HepG2 (cell line): ENCODE data around the gene GLOD4. TPM values are rescaled to one million over a fixed set of nuclear protein-coding genes. Genes with fewer than 3 reads are reported as not detected.

Experiments used
- ADNP ChIP-seq: sonication (generic); formaldehyde crosslinking; IDR thresholded peaks from 2 replicates; pipeline ENCODE4 v1.4.0; 2020; ENCODE audit warnings: missing genetic modification reagents
- CREB1 ChIP-seq, 2 experiments: fragments of 450-650 bp in 1 of 2; IDR thresholded peaks; 2 replicates each; pipeline ENCODE4 v1.6.1; 2016 to 2017; ENCODE audit warnings: control low read depth in 1 of 2, mild to moderate bottlenecking in 1 of 2, missing compliant biosample characterization in 1 of 2, missing genetic modification characterization in 1 of 2
- ERF ChIP-seq: IDR thresholded peaks from 2 replicates; pipeline ENCODE4 v1.6.1; 2018; ENCODE audit warnings: missing biosample characterization, missing genetic modification reagents
- HMG20A ChIP-seq: IDR thresholded peaks from 2 replicates; pipeline ENCODE4 v1.6.1; 2016; ENCODE audit warnings: borderline replicate concordance
- HNF4G ChIP-seq, 2 experiments: sonication (generic) in 1 of 2; formaldehyde crosslinking in 1 of 2; IDR thresholded peaks; 2 replicates each; pipeline versions ENCODE4 v1.4.0 to v1.6.1; 2011 to 2020; ENCODE audit warnings: borderline replicate concordance in 2 of 2, low read depth in 2 of 2, mild to moderate bottlenecking in 2 of 2, low read length in 1 of 2, missing genetic modification reagents in 1 of 2, moderate library complexity in 1 of 2
- IKZF4 ChIP-seq: sonication (generic); formaldehyde crosslinking; IDR thresholded peaks from 2 replicates; pipeline ENCODE4 v1.5.1; 2020; ENCODE audit warnings: borderline replicate concordance, mild to moderate bottlenecking, low read depth, missing genetic modification reagents; ENCODE audit errors: not compliant biosample characterization
- IRX3 ChIP-seq: sonication (generic); formaldehyde crosslinking; IDR thresholded peaks from 2 replicates; pipeline ENCODE4 v1.8.1; 2023; ENCODE audit warnings: mild to moderate bottlenecking, low read depth, missing genetic modification reagents, borderline replicate concordance
- KDM2A ChIP-seq: sonication (generic); formaldehyde crosslinking; IDR thresholded peaks from 2 replicates; pipeline ENCODE4 v1.4.0; 2020; ENCODE audit warnings: low read depth, missing genetic modification reagents, borderline replicate concordance
- NAIF1 ChIP-seq: sonication (generic); formaldehyde crosslinking; IDR thresholded peaks from 2 replicates; pipeline ENCODE4 v1.5.0; 2020; ENCODE audit warnings: mild to moderate bottlenecking, missing genetic modification reagents, borderline replicate concordance
- NR2F1 ChIP-seq, 2 experiments: fragments of 450-650 bp in 1 of 2; formaldehyde crosslinking in 1 of 2; IDR thresholded peaks; 2 replicates each; pipeline versions ENCODE4 v1.5.0 to v1.6.1; 2016 to 2020; ENCODE audit warnings: mild to moderate bottlenecking in 1 of 2, missing compliant biosample characterization in 1 of 2, missing genetic modification reagents in 1 of 2, moderate library complexity in 1 of 2
- ONECUT2 ChIP-seq: sonication (generic); formaldehyde crosslinking; IDR thresholded peaks from 2 replicates; pipeline ENCODE4 v1.4.0; 2020; ENCODE audit warnings: missing genetic modification reagents
- PHB2 ChIP-seq: fragments of 450-650 bp; IDR thresholded peaks from 2 replicates; pipeline ENCODE4 v1.6.1; 2018; ENCODE audit not compliant: partially characterized antibody
- POLR2A ChIP-seq, 2 experiments: IDR thresholded peaks; 2 replicates each; pipeline ENCODE4 v1.6.1; 2011; ENCODE audit warnings: low read depth in 2 of 2, low read length in 2 of 2, mild to moderate bottlenecking in 1 of 2, moderate library complexity in 1 of 2; ENCODE audit not compliant: insufficient read depth in 1 of 2
- SMARCE1 ChIP-seq: fragments of 450-650 bp; IDR thresholded peaks from 2 replicates; pipeline ENCODE4 v1.6.1; 2017; ENCODE audit warnings: borderline replicate concordance
- TMF1 ChIP-seq: sonication (generic); formaldehyde crosslinking; IDR thresholded peaks from 2 replicates; pipeline ENCODE4 v1.8.1; 2022; ENCODE audit warnings: low read depth, missing genetic modification reagents
- U2AF1 ChIP-seq: fragments of 200-400 bp; formaldehyde crosslinking; optimal IDR thresholded peaks from 2 replicates; pipeline ENCODE3; 2017; ENCODE audit warnings: mild to moderate bottlenecking, low read depth, low read length
- ZBTB8A ChIP-seq: sonication (generic); formaldehyde crosslinking; IDR thresholded peaks from 2 replicates; pipeline ENCODE4 v1.4.0; 2020; ENCODE audit warnings: mild to moderate bottlenecking, low read depth, missing genetic modification reagents, borderline replicate concordance
- ZFP41 ChIP-seq: sonication (generic); formaldehyde crosslinking; IDR thresholded peaks from 2 replicates; pipeline ENCODE4 v1.4.0; 2020; ENCODE audit warnings: mild to moderate bottlenecking, missing genetic modification reagents, borderline replicate concordance
- ZMYM4 ChIP-seq: sonication (generic); formaldehyde crosslinking; IDR thresholded peaks from 2 replicates; pipeline ENCODE4 v1.8.1; 2023; ENCODE audit warnings: mild to moderate bottlenecking, missing genetic modification reagents
- ZNF335 ChIP-seq: sonication (generic); formaldehyde crosslinking; IDR thresholded peaks from 2 replicates; pipeline ENCODE4 v1.4.0; 2020; ENCODE audit warnings: missing genetic modification reagents
- ZNF382 ChIP-seq: sonication (generic); formaldehyde crosslinking; IDR thresholded peaks from 2 replicates; pipeline ENCODE4 v1.5.0; 2020; ENCODE audit warnings: missing genetic modification reagents, mild to moderate bottlenecking, borderline replicate concordance
- ZNF703 ChIP-seq: sonication (generic); formaldehyde crosslinking; IDR thresholded peaks from 2 replicates; pipeline ENCODE4 v1.5.1; 2020; ENCODE audit warnings: missing genetic modification reagents, mild to moderate bottlenecking, moderate library complexity, borderline replicate concordance
- polyA plus RNA-seq, 8 experiments: library from polyadenylated mRNA; depleted of rRNA in 3 of 8; stranded (reverse) in 7 of 8; unstranded in 1 of 8; fragments of >200 nt; fragmentation: Illumina TruSeq in 4 of 8; extraction: Trizol in 4 of 8; gene quantifications; 2 replicates each; pipeline versions ENCODE4 v1.2.1 to v1.2.3, GENCODE V29; 2011 to 2016; ENCODE audit warnings: low read depth in 4 of 8, missing spikeins in 1 of 8, mixed read lengths in 1 of 8; ENCODE audit not compliant: insufficient read depth in 1 of 8
- total RNA-seq, 5 experiments: library from RNA; depleted of rRNA; stranded (reverse); fragments of >200 nt; fragmentation: Illumina TruSeq; extraction: Trizol; gene quantifications; 2 replicates each; pipeline ENCODE4 v1.2.3, GENCODE V29; 2016; ENCODE audit warnings: low read depth in 1 of 5
- TF ChIP-seq, protein P1 (sequence below): sonication (generic); formaldehyde crosslinking; IDR thresholded peaks from 2 replicates; pipeline ENCODE4 v1.8.1; 2023; ENCODE audit warnings: mild to moderate bottlenecking, missing genetic modification reagents
- TF ChIP-seq, protein P2 (sequence below): sonication (generic); formaldehyde crosslinking; IDR thresholded peaks from 2 replicates; pipeline ENCODE4 v1.4.0; 2020; ENCODE audit warnings: missing genetic modification reagents, borderline replicate concordance
- TF ChIP-seq, protein P3 (sequence below): sonication (generic); formaldehyde crosslinking; IDR thresholded peaks from 2 replicates; pipeline ENCODE4 v1.8.1; 2022; ENCODE audit warnings: mild to moderate bottlenecking, missing genetic modification reagents

GLOD4 gene
- total and polyA plus RNA-seq, 2 of the 13 experiments (the other 11 are each of a cell fraction or from before 2014, with no cell fraction given) = 53.7 to 87.8 TPM

DNA sequence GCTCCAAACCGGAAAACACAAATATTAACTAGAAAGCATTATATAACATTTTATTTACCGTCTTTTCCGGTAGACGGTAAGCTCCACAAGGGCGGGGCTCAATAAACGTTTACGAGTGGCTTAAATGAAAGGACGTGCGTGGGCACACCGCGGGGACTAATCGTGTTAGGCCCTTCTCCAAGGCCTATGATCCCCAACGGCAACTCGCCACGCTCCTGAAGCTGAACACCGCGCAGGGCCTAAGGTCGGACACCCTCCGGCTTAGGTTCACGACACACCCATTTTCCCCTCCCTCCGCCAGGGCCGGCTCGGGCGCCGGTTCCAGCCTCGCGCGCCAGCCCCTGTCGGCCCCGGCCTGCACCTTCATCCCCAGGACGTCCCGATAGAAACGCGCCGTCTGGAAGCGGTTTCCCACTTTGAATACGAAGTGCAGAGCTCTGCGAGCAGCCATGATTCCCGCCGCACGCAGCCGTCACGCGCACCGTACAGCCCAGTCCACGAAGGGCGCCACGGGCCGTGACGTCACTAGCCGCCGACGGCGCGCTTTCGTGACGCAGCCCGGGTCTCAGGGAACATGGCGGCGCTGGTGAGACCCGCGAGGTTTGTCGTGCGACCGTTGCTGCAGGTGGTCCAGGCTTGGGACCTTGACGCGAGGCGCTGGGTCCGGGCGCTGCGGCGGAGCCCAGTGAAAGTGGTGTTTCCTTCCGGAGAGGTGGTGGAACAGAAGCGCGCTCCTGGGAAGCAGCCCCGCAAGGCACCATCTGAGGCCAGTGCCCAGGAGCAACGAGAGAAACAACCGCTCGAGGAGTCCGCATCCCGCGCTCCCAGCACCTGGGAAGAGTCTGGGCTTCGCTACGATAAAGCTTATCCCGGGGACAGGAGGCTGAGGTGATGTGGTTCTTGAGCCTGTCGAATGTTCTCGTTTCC lies at the start of gene GLOD4, which contains the start of gene MRM3 (continued):
- TF ChIP-seq TMF1 (CRISPR knock-in tag) = 0 out of 2 replicates have a peak, but pooled peaks have one; percentile 45
- no peak for TF ChIP-seq ZNF382 (CRISPR knock-in tag)
- TF ChIP-seq ZFP41 (CRISPR knock-in tag) = no peak
- TF ChIP-seq IKZF4 (CRISPR knock-in tag) = peak; percentile 65
- no peak for TF ChIP-seq U2AF1
- TF ChIP-seq, protein P1, sequence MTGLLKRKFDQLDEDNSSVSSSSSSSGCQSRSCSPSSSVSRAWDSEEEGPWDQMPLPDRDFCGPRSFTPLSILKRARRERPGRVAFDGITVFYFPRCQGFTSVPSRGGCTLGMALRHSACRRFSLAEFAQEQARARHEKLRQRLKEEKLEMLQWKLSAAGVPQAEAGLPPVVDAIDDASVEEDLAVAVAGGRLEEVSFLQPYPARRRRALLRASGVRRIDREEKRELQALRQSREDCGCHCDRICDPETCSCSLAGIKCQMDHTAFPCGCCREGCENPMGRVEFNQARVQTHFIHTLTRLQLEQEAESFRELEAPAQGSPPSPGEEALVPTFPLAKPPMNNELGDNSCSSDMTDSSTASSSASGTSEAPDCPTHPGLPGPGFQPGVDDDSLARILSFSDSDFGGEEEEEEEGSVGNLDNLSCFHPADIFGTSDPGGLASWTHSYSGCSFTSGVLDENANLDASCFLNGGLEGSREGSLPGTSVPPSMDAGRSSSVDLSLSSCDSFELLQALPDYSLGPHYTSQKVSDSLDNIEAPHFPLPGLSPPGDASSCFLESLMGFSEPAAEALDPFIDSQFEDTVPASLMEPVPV (CRISPR knock-in tag) = no peak; the same call in 1 of the 2 replicates
- TF ChIP-seq CREB1 (IDR thresholded peaks at IDR 0.05) = peak; percentile 100
- TF ChIP-seq CREB1 (CRISPR knock-in tag; IDR thresholded peaks at IDR 0.05) = peak; percentile 100
- TF ChIP-seq SMARCE1 = no peak
- no peak for TF ChIP-seq ADNP
- TF ChIP-seq IRX3 (CRISPR knock-in tag) = 0 out of 2 replicates have a peak, but pooled peaks have one; percentile 74
- peak; percentile 82 for TF ChIP-seq ERF (CRISPR knock-in tag)
- peak; percentile 83 to 96 for TF ChIP-seq POLR2A (IDR thresholded peaks at IDR 0.05; ENCODE audit: insufficient read depth in 1 of 2, low read depth in 2 of 2, low read length in 2 of 2)
- TF ChIP-seq NAIF1 (CRISPR knock-in tag) = no peak
- TF ChIP-seq ZNF335 (CRISPR knock-in tag) = peak; percentile 75
- TF ChIP-seq PHB2 = no peak
- TF ChIP-seq NR2F1 (CRISPR knock-in tag; IDR thresholded peaks at IDR 0.05) = peak in 1 of 2 experiments; percentile 22; a peak in 1 of 4 replicates
- no peak for TF ChIP-seq ZNF703 (CRISPR knock-in tag)
- TF ChIP-seq ZBTB8A = 0 out of 2 replicates have a peak, but pooled peaks have one; percentile 56
- TF ChIP-seq ZMYM4 = peak; percentile 82
- TF ChIP-seq ONECUT2 (CRISPR knock-in tag) = no peak
- TF ChIP-seq, protein P2, sequence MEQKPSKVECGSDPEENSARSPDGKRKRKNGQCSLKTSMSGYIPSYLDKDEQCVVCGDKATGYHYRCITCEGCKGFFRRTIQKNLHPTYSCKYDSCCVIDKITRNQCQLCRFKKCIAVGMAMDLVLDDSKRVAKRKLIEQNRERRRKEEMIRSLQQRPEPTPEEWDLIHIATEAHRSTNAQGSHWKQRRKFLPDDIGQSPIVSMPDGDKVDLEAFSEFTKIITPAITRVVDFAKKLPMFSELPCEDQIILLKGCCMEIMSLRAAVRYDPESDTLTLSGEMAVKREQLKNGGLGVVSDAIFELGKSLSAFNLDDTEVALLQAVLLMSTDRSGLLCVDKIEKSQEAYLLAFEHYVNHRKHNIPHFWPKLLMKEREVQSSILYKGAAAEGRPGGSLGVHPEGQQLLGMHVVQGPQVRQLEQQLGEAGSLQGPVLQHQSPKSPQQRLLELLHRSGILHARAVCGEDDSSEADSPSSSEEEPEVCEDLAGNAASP = peak; percentile 74
- TF ChIP-seq HMG20A (CRISPR knock-in tag) = no peak
- TF ChIP-seq, protein P3, sequence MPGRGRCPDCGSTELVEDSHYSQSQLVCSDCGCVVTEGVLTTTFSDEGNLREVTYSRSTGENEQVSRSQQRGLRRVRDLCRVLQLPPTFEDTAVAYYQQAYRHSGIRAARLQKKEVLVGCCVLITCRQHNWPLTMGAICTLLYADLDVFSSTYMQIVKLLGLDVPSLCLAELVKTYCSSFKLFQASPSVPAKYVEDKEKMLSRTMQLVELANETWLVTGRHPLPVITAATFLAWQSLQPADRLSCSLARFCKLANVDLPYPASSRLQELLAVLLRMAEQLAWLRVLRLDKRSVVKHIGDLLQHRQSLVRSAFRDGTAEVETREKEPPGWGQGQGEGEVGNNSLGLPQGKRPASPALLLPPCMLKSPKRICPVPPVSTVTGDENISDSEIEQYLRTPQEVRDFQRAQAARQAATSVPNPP (CRISPR knock-in tag) = 0 out of 2 replicates have a peak, but pooled peaks have one; percentile 72
- TF ChIP-seq KDM2A (CRISPR knock-in tag) = peak; percentile 99
- TF ChIP-seq HNF4G (IDR thresholded peaks at IDR 0.05; ENCODE audit: borderline replicate concordance, low read depth, low read length) = no peak
- TF ChIP-seq HNF4G (CRISPR knock-in tag; IDR thresholded peaks at IDR 0.05; ENCODE audit: borderline replicate concordance, low read depth) = peak; percentile 84; the same call in 1 of the 2 replicates
